Erythroblast (primary cell): ENCODE measurements around the gene ANO10.

Source experiments
- GATA1 ChIP-seq: IDR thresholded peaks from 2 replicates; pipeline ENCODE4 v1.6.1; 2011; ENCODE audit warnings: low read depth, mild to moderate bottlenecking, control low read depth, low read length, moderate library complexity
- POLR2A ChIP-seq: IDR thresholded peaks from 2 replicates; pipeline ENCODE4 v1.6.1; 2011; ENCODE audit warnings: mild to moderate bottlenecking, low read length

DNA sequence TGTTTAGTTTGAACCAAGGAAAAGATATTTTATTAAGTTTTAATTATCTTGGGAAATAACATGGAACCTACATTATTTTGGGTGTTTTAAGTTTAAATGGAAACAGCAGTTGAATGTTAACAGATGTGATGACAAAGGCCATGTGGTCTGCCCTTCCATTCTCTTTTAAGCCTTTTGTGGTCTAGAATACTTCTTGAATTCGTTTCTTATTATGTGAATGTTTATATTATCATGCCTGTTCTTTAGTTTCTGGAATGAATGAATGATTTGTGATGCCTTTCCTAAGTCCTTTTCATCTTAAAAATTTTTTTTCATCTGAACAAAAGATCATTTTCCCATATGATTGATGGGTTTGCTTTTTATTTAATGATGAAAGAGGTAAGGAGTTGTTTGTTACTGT lies 290.8 kb downstream of the ANO10 start:
- TF ChIP-seq POLR2A (no peak), GATA1 (no peak)
